Amniotic epithelial cell (primary cell): Measurements from ENCODE around the gene RRBP1.
A peak's percentile ranks its signal among the peaks of the same experiment; 100 is the strongest.

Experiments
- DNase-seq: peaks from one replicate; pipeline ENCODE4 v3.0.0-alpha.2; 2010; ENCODE audit warnings: low read depth

RRBP1 gene

GRCh38 chr20:17647391-17648314 lies 34.4 kb downstream of the RRBP1 start:
- no peak for DNase-seq

- no peak for DNase-seq
Observed at GRCh38 chr20:17646961-17647301, 35.1 kb downstream of the RRBP1 start.

- DNase-seq, result peak; percentile 28
Observed at GRCh38 chr20:17646209-17646960, 35.7 kb downstream of the RRBP1 start.

- peak; percentile 80 for DNase-seq
Observed at GRCh38 chr20:17645546-17646208, 36.4 kb downstream of the RRBP1 start.

- no peak for DNase-seq
Observed at GRCh38 chr20:17645010-17645409, 37.0 kb downstream of the RRBP1 start.

- no peak for DNase-seq
Observed at GRCh38 chr20:17644451-17644850, 37.6 kb downstream of the RRBP1 start.

GRCh38 chr20:17643531-17644188 lies 38.4 kb downstream of the RRBP1 start:
- DNase-seq, result no peak

GRCh38 chr20:17642404-17643269 lies 39.4 kb downstream of the RRBP1 start:
- no peak for DNase-seq

GRCh38 chr20:17641993-17642392 lies 40.0 kb downstream of the RRBP1 start:
- DNase-seq, result no peak

GRCh38 chr20:17641520-17641964 lies 40.5 kb downstream of the RRBP1 start:
- no peak for DNase-seq

- no peak for DNase-seq
Observed at GRCh38 chr20:17640875-17641378, 41.1 kb downstream of the RRBP1 start.

GRCh38 chr20:17640146-17640874 lies 41.7 kb downstream of the RRBP1 start:
- DNase-seq, result no peak

- DNase-seq, result no peak
Observed at GRCh38 chr20:17638835-17639407, 43.1 kb downstream of the RRBP1 start.

GRCh38 chr20:17637985-17638640 lies 43.9 kb downstream of the RRBP1 start:
- DNase-seq, result no peak

GRCh38 chr20:17637413-17637780 lies 44.6 kb downstream of the RRBP1 start:
- no peak for DNase-seq

- DNase-seq, result no peak
Observed at GRCh38 chr20:17636523-17637412, 45.3 kb downstream of the RRBP1 start.

- DNase-seq, result peak; percentile 81
Observed at GRCh38 chr20:17635332-17636244, 46.5 kb downstream of the RRBP1 start.
